Measurements from ENCODE around the gene SLFN14. TPM values are rescaled to one million over a fixed set of nuclear protein-coding genes. Genes with fewer than 3 reads are reported as not detected.

Gene SLFN14
- total and polyA plus RNA-seq, 2 experiments from 2014 or later = not detected

GRCh38 chr17:35553310-35553709, 7.3 kb downstream of the SLFN14 start:
- no peak for DNase-seq
- no peak overlapping the region for H2AFZ ChIP-seq
- no peaks in the 10 kb centered on the region for H3K79me2 ChIP-seq (ENCODE audit: insufficient read depth)
- WGBS, 2 experiments (ENCODE audit: low coverage in 1 of 2, low lambda C conversion rate in 2 of 2, missing lambda C conversion rate in 2 of 2) = 30 to 42% methylated on average over 4 of the region's 4 CpGs
- H3K9ac ChIP-seq = no peak overlapping the region
- no peak overlapping the region for H3K4me2 ChIP-seq (ENCODE audit: unreplicated experiment)
- H3K36me3 ChIP-seq (ENCODE audit: low read depth) = no peaks in the 10 kb centered on the region
- no peaks in the 10 kb centered on the region for H3K9me3 ChIP-seq (ENCODE audit: low read depth)
- TF ChIP-seq EZH2phosphoT487 (IDR thresholded peaks at IDR 0.05; ENCODE audit: insufficient read depth, low read depth) (no peak), EZH2 (IDR thresholded peaks at IDR 0.05; ENCODE audit: insufficient read depth, poor library complexity, severe bottlenecking) (no peak)
- no peaks in the 10 kb centered on the region for H3K9me2 ChIP-seq (ENCODE audit: insufficient read depth)
- no peaks in the 10 kb centered on the region for H3K4me1 ChIP-seq (ENCODE audit: insufficient read depth)
- no peaks in the 10 kb centered on the region for H4K20me1 ChIP-seq (ENCODE audit: insufficient read depth)
- in situ Hi-C loops (cut with MboI) = loop anchor here (10.0 kb wide), 1 partner anchor 61 kb away; no protein-coding TSS in a partner anchor
- no peak overlapping the region for H3K27ac ChIP-seq
- H3F3A ChIP-seq (ENCODE audit: insufficient read depth) = no peaks in the 10 kb centered on the region
- H3K4me3 ChIP-seq = no peak overlapping the region
- H3K27me3 ChIP-seq (replicated peaks; ENCODE audit: insufficient read depth) = peaks cover 38% of the 10 kb centered on the region

GRCh38 chr17:35548978-35549377, 11.6 kb downstream of the SLFN14 start:
- Histone ChIP-seq H3F3A (ENCODE audit: insufficient read depth) (no peaks in the 10 kb centered on the region), H2AFZ (no peak overlapping the region), H3K27me3 (replicated peaks; ENCODE audit: insufficient read depth) (peaks cover 30% of the 10 kb centered on the region), H4K20me1 (ENCODE audit: insufficient read depth) (no peaks in the 10 kb centered on the region), H3K9ac (no peak overlapping the region), H3K4me1 (ENCODE audit: insufficient read depth) (no peaks in the 10 kb centered on the region), H3K36me3 (ENCODE audit: low read depth) (no peaks in the 10 kb centered on the region), H3K4me2 (ENCODE audit: unreplicated experiment) (no peak overlapping the region), H3K4me3 (no peak overlapping the region), H3K27ac (no peak overlapping the region), H3K9me3 (ENCODE audit: low read depth) (no peaks in the 10 kb centered on the region), H3K79me2 (ENCODE audit: insufficient read depth) (no peaks in the 10 kb centered on the region), H3K9me2 (ENCODE audit: insufficient read depth) (no peaks in the 10 kb centered on the region)
- 11 to 28% methylated on average over 1 of the region's 1 CpG for WGBS, 2 experiments (ENCODE audit: low coverage in 1 of 2, low lambda C conversion rate in 2 of 2, missing lambda C conversion rate in 2 of 2)
- TF ChIP-seq EZH2phosphoT487 (IDR thresholded peaks at IDR 0.05; ENCODE audit: insufficient read depth, low read depth) = no peak
- TF ChIP-seq EZH2 (IDR thresholded peaks at IDR 0.05; ENCODE audit: insufficient read depth, poor library complexity, severe bottlenecking) = no peak
- DNase-seq = no peak
- in situ Hi-C loops (cut with MboI) = no loop called here

- in situ Hi-C loops (cut with MboI) = no loop called here
- Histone ChIP-seq H3K4me1 (ENCODE audit: insufficient read depth) (no peaks in the 10 kb centered on the region), H4K20me1 (ENCODE audit: insufficient read depth) (no peaks in the 10 kb centered on the region)
Measured at GRCh38 chr17:35548208-35548810, 12.3 kb downstream of the SLFN14 start.

GRCh38 chr17:35546487-35546886, 14.1 kb downstream of the SLFN14 start:
- Histone ChIP-seq H3K27ac (no peak overlapping the region), H3K79me2 (ENCODE audit: insufficient read depth) (no peaks in the 10 kb centered on the region), H3K27me3 (replicated peaks; ENCODE audit: insufficient read depth) (peaks cover 30% of the 10 kb centered on the region), H3K4me2 (ENCODE audit: unreplicated experiment) (no peak overlapping the region), H3K9me2 (ENCODE audit: insufficient read depth) (no peaks in the 10 kb centered on the region), H4K20me1 (ENCODE audit: insufficient read depth) (no peaks in the 10 kb centered on the region), H2AFZ (no peak overlapping the region), H3F3A (ENCODE audit: insufficient read depth) (no peaks in the 10 kb centered on the region), H3K4me3 (no peak overlapping the region), H3K4me1 (ENCODE audit: insufficient read depth) (no peaks in the 10 kb centered on the region), H3K9me3 (ENCODE audit: low read depth) (no peaks in the 10 kb centered on the region), H3K36me3 (ENCODE audit: low read depth) (no peaks in the 10 kb centered on the region), H3K9ac (no peak overlapping the region)
- WGBS, 2 experiments (ENCODE audit: low coverage in 1 of 2, low lambda C conversion rate in 2 of 2, missing lambda C conversion rate in 2 of 2) = 21 to 36% methylated on average over 1 of the region's 1 CpG
- no peak for TF ChIP-seq EZH2phosphoT487 (IDR thresholded peaks at IDR 0.05; ENCODE audit: insufficient read depth, low read depth)
- no peak for TF ChIP-seq EZH2 (IDR thresholded peaks at IDR 0.05; ENCODE audit: insufficient read depth, poor library complexity, severe bottlenecking)
- in situ Hi-C loops (cut with MboI) = no loop called here
- DNase-seq = no peak

More at GRCh38 chr17:35548208-35548810, 12.3 kb downstream of the SLFN14 start:
- H3K27me3 ChIP-seq (replicated peaks; ENCODE audit: insufficient read depth) = peaks cover 30% of the 10 kb centered on the region
- no peaks in the 10 kb centered on the region for H3K9me3 ChIP-seq (ENCODE audit: low read depth)
- 26 to 33% methylated on average over 8 of the region's 8 CpGs for WGBS, 2 experiments (ENCODE audit: low coverage in 1 of 2, low lambda C conversion rate in 2 of 2, missing lambda C conversion rate in 2 of 2)
- no peaks in the 10 kb centered on the region for H3K9me2 ChIP-seq (ENCODE audit: insufficient read depth)
- DNase-seq = no peak
- no peak overlapping the region for H2AFZ ChIP-seq
- H3F3A ChIP-seq (ENCODE audit: insufficient read depth) = no peaks in the 10 kb centered on the region
- no peak for TF ChIP-seq EZH2 (IDR thresholded peaks at IDR 0.05; ENCODE audit: insufficient read depth, poor library complexity, severe bottlenecking)
- no peak for TF ChIP-seq EZH2phosphoT487 (IDR thresholded peaks at IDR 0.05; ENCODE audit: insufficient read depth, low read depth)
- no peak overlapping the region for H3K9ac ChIP-seq
- H3K4me3 ChIP-seq = no peak overlapping the region
- no peaks in the 10 kb centered on the region for H3K79me2 ChIP-seq (ENCODE audit: insufficient read depth)
- no peak overlapping the region for H3K4me2 ChIP-seq (ENCODE audit: unreplicated experiment)
- no peak overlapping the region for H3K27ac ChIP-seq
- no peaks in the 10 kb centered on the region for H3K36me3 ChIP-seq (ENCODE audit: low read depth)
